Dendritic cell treated with granulocyte-macrophage colony-stimulating factor and Interleukin-4, amounts not matched to agents 40 ng/mL and 50 ng/mL, for 4 days (primary cell): ENCODE data around the gene UNC93B1.
A peak's percentile ranks its signal among the peaks of the same experiment; 100 is the strongest.

Experiments
- H3K27ac Mint-ChIP-seq: one replicate; pipeline ENCODE4 v1.8.0; 2022; ENCODE audit warnings: mild to moderate bottlenecking, mixed read lengths
- H3K27me3 Mint-ChIP-seq: one replicate; pipeline ENCODE4 v1.8.0; 2022; ENCODE audit warnings: mild to moderate bottlenecking, mixed read lengths
- H3K36me3 Mint-ChIP-seq: one replicate; pipeline ENCODE4 v1.8.0; 2022; ENCODE audit warnings: low read depth, mixed read lengths
- H3K4me1 Mint-ChIP-seq: one replicate; pipeline ENCODE4 v1.8.0; 2022; ENCODE audit warnings: low read depth, mixed read lengths
- H3K4me3 Mint-ChIP-seq: one replicate; pipeline ENCODE4 v1.8.0; 2022; ENCODE audit warnings: mild to moderate bottlenecking, moderate library complexity, mixed read lengths
- H3K9me3 Mint-ChIP-seq: one replicate; pipeline ENCODE4 v1.8.0; 2022; ENCODE audit warnings: mixed read lengths
- intact Hi-C: fragments of 100-400 bp; cut with micrococcal nuclease; formaldehyde crosslinking; loops from one replicate; pipeline ENCODE4 v1.15.0; 2022

The UNC93B1 gene

GRCh38 chr11:68003846-68004550 lies at the start of gene UNC93B1:
UNC93B1 (minus strand) TSS chr11:68004097; CDS start chr11:68004043, 54 bp downstream.
- Mint-ChIP-seq H3K27me3 (no peaks in the 10 kb centered on the region), H3K4me3 (peak within 1 kb of the TSS; percentile 87), H3K27ac (peak within 1 kb of the TSS; percentile 72), H3K9me3 (no peaks in the 10 kb centered on the region), H3K36me3 (peaks cover 39% of the 10 kb centered on the region), H3K4me1 (peaks cover 74% of the 10 kb centered on the region)
- intact Hi-C loops = no loop called here

GRCh38 chr11:68053117-68053516 lies 49.2 kb upstream of the UNC93B1 start:
- Mint-ChIP-seq H3K4me1 (peaks cover 25% of the 10 kb centered on the region), H3K27me3 (no peaks in the 10 kb centered on the region), H3K36me3 (peaks cover 80% of the 10 kb centered on the region), H3K27ac (no peak overlapping the region), H3K9me3 (no peaks in the 10 kb centered on the region), H3K4me3 (no peak overlapping the region)
- intact Hi-C loops = no loop called here

- Mint-ChIP-seq H3K36me3 (peaks cover 80% of the 10 kb centered on the region), H3K27me3 (no peaks in the 10 kb centered on the region), H3K4me1 (peaks cover 25% of the 10 kb centered on the region), H3K9me3 (no peaks in the 10 kb centered on the region), H3K27ac (peak overlapping the region; percentile 43), H3K4me3 (no peak overlapping the region)
- intact Hi-C loops = no loop called here
Measured at GRCh38 chr11:68052137-68052873, 48.4 kb upstream of the UNC93B1 start.

- intact Hi-C loops = no loop called here
- H3K4me3 Mint-ChIP-seq = no peak overlapping the region
- peaks cover 80% of the 10 kb centered on the region for H3K36me3 Mint-ChIP-seq
- H3K27ac Mint-ChIP-seq = peak overlapping the region; percentile 43
- H3K27me3 Mint-ChIP-seq = no peaks in the 10 kb centered on the region
- no peaks in the 10 kb centered on the region for H3K9me3 Mint-ChIP-seq
- peaks cover 25% of the 10 kb centered on the region for H3K4me1 Mint-ChIP-seq
Measured at GRCh38 chr11:68051191-68052136, 47.6 kb upstream of the UNC93B1 start.

GRCh38 chr11:68050371-68050841 lies 46.5 kb upstream of the UNC93B1 start:
- intact Hi-C loops = no loop called here
- no peaks in the 10 kb centered on the region for H3K9me3 Mint-ChIP-seq
- no peak overlapping the region for H3K4me3 Mint-ChIP-seq
- no peak overlapping the region for H3K27ac Mint-ChIP-seq
- H3K4me1 Mint-ChIP-seq = peaks cover 25% of the 10 kb centered on the region
- peaks cover 90% of the 10 kb centered on the region for H3K36me3 Mint-ChIP-seq
- no peaks in the 10 kb centered on the region for H3K27me3 Mint-ChIP-seq

- H3K36me3 Mint-ChIP-seq = peaks cover 97% of the 10 kb centered on the region
- intact Hi-C loops = no loop called here
- no peaks in the 10 kb centered on the region for H3K27me3 Mint-ChIP-seq
- H3K4me3 Mint-ChIP-seq = no peak overlapping the region
- no peaks in the 10 kb centered on the region for H3K9me3 Mint-ChIP-seq
- peaks cover 25% of the 10 kb centered on the region for H3K4me1 Mint-ChIP-seq
- no peak overlapping the region for H3K27ac Mint-ChIP-seq
Measured at GRCh38 chr11:68049509-68050370, 45.8 kb upstream of the UNC93B1 start.

- Mint-ChIP-seq H3K9me3 (no peaks in the 10 kb centered on the region), H3K27me3 (no peaks in the 10 kb centered on the region), H3K36me3 (peaks cover 100% of the 10 kb centered on the region), H3K4me3 (no peak overlapping the region), H3K4me1 (peaks cover 24% of the 10 kb centered on the region), H3K27ac (peak overlapping the region; percentile 55)
- intact Hi-C loops = no loop called here
Measured at GRCh38 chr11:68048681-68049508, 45.0 kb upstream of the UNC93B1 start.

GRCh38 chr11:68047437-68048290 lies 43.8 kb upstream of the UNC93B1 start:
- Mint-ChIP-seq H3K27me3 (no peaks in the 10 kb centered on the region), H3K4me3 (no peak overlapping the region), H3K27ac (peak overlapping the region; percentile 3), H3K9me3 (no peaks in the 10 kb centered on the region), H3K36me3 (peaks cover 100% of the 10 kb centered on the region), H3K4me1 (peaks cover 22% of the 10 kb centered on the region)
- intact Hi-C loops = no loop called here

- H3K36me3 Mint-ChIP-seq = peaks cover 100% of the 10 kb centered on the region
- no peaks in the 10 kb centered on the region for H3K9me3 Mint-ChIP-seq
- H3K27me3 Mint-ChIP-seq = no peaks in the 10 kb centered on the region
- H3K27ac Mint-ChIP-seq = no peak overlapping the region
- H3K4me1 Mint-ChIP-seq = peaks cover 29% of the 10 kb centered on the region
- no peak overlapping the region for H3K4me3 Mint-ChIP-seq
- intact Hi-C loops = no loop called here
Measured at GRCh38 chr11:68044898-68045351, 41.0 kb upstream of the UNC93B1 start.

GRCh38 chr11:68044145-68044813 lies 40.4 kb upstream of the UNC93B1 start:
- Mint-ChIP-seq H3K9me3 (no peaks in the 10 kb centered on the region), H3K27ac (no peak overlapping the region), H3K36me3 (peaks cover 100% of the 10 kb centered on the region), H3K4me1 (peaks cover 33% of the 10 kb centered on the region), H3K4me3 (no peak overlapping the region), H3K27me3 (no peaks in the 10 kb centered on the region)
- intact Hi-C loops = no loop called here

GRCh38 chr11:68043349-68044144 lies 39.6 kb upstream of the UNC93B1 start:
- Mint-ChIP-seq H3K4me1 (peaks cover 35% of the 10 kb centered on the region), H3K27me3 (no peaks in the 10 kb centered on the region), H3K9me3 (no peaks in the 10 kb centered on the region), H3K36me3 (peaks cover 98% of the 10 kb centered on the region), H3K4me3 (no peak overlapping the region), H3K27ac (no peak overlapping the region)
- intact Hi-C loops = no loop called here
